HEK293T (cell line): Measurements from ENCODE around the gene NELFB.

Experiments used
- CTCF ChIA-PET: fragments of 350-600 bp; formaldehyde crosslinking; extraction: SDS; loops from one replicate; lab custom pipeline; 2021; ENCODE audit warnings: antibody characterized with exemption, inconsistent platforms; lab: Yijun Ruan, JAX
- POLR2A ChIA-PET: fragments of 350-600 bp; formaldehyde crosslinking; extraction: SDS; loops from one replicate; lab custom pipeline; 2020; ENCODE audit warnings: antibody characterized with exemption, inconsistent platforms; lab: Yijun Ruan, JAX
- DNase-seq: peaks from one replicate; pipeline ENCODE4 v3.0.0; 2012; ENCODE audit warnings: mixed read lengths; ENCODE audit errors: extremely low spot score
- ARNT ChIP-seq: fragments of 450-650 bp; IDR thresholded peaks from 2 replicates; pipeline ENCODE4 v1.6.1; 2017; ENCODE audit warnings: mild to moderate bottlenecking
- BHLHE40 ChIP-seq: fragments of 450-650 bp; IDR thresholded peaks from 2 replicates; pipeline ENCODE4 v1.6.1; 2016; ENCODE audit warnings: mild to moderate bottlenecking, moderate library complexity, borderline replicate concordance
- CTBP1 ChIP-seq: fragments of 450-650 bp; IDR thresholded peaks from 2 replicates; pipeline ENCODE4 v1.6.1; 2016; ENCODE audit warnings: borderline replicate concordance
- ELF4 ChIP-seq: fragments of 450-650 bp; IDR thresholded peaks from 2 replicates; pipeline ENCODE4 v1.6.1; 2017; ENCODE audit warnings: antibody characterized with exemption
- FOXA1 ChIP-seq: fragments of 450-650 bp; IDR thresholded peaks from 2 replicates; pipeline ENCODE4 v1.6.1; 2016; ENCODE audit warnings: mild to moderate bottlenecking
- FOXK2 ChIP-seq: fragments of 450-650 bp; IDR thresholded peaks from 2 replicates; pipeline ENCODE4 v1.6.1; 2016; ENCODE audit warnings: mild to moderate bottlenecking
- FOXM1 ChIP-seq: fragments of 450-650 bp; IDR thresholded peaks from 2 replicates; pipeline ENCODE4 v1.6.1; 2017; ENCODE audit warnings: mild to moderate bottlenecking, borderline replicate concordance
- HDGF ChIP-seq: fragments of 450-650 bp; IDR thresholded peaks from 2 replicates; pipeline ENCODE4 v1.6.1; 2017; ENCODE audit warnings: antibody characterized with exemption, borderline replicate concordance
- L3MBTL2 ChIP-seq: fragments of 450-650 bp; conservative IDR thresholded peaks from 2 replicates; pipeline ENCODE4 v1.6.1; 2016; ENCODE audit warnings: mild to moderate bottlenecking
- LEF1 ChIP-seq: fragments of 450-650 bp; IDR thresholded peaks from 2 replicates; pipeline ENCODE4 v1.6.1; 2017; ENCODE audit warnings: mild to moderate bottlenecking, borderline replicate concordance
- NFRKB ChIP-seq: fragments of 450-650 bp; IDR thresholded peaks from 2 replicates; pipeline ENCODE4 v1.6.1; 2016; ENCODE audit warnings: mild to moderate bottlenecking, moderate library complexity
- PKNOX1 ChIP-seq: fragments of 450-650 bp; IDR thresholded peaks from 2 replicates; pipeline ENCODE4 v1.6.1; 2016
- SP1 ChIP-seq: fragments of 450-650 bp; IDR thresholded peaks from 2 replicates; pipeline ENCODE4 v1.6.1; 2017
- SUZ12 ChIP-seq: fragments of 450-650 bp; IDR thresholded peaks from 2 replicates; pipeline ENCODE4 v1.6.1; 2016; ENCODE audit warnings: mild to moderate bottlenecking
- TARDBP ChIP-seq: fragments of 450-650 bp; IDR thresholded peaks from 2 replicates; pipeline ENCODE4 v1.6.1; 2016
- ZNF384 ChIP-seq: fragments of 450-650 bp; IDR thresholded peaks from 2 replicates; pipeline ENCODE4 v1.6.1; 2016

NELFB gene

DNA sequence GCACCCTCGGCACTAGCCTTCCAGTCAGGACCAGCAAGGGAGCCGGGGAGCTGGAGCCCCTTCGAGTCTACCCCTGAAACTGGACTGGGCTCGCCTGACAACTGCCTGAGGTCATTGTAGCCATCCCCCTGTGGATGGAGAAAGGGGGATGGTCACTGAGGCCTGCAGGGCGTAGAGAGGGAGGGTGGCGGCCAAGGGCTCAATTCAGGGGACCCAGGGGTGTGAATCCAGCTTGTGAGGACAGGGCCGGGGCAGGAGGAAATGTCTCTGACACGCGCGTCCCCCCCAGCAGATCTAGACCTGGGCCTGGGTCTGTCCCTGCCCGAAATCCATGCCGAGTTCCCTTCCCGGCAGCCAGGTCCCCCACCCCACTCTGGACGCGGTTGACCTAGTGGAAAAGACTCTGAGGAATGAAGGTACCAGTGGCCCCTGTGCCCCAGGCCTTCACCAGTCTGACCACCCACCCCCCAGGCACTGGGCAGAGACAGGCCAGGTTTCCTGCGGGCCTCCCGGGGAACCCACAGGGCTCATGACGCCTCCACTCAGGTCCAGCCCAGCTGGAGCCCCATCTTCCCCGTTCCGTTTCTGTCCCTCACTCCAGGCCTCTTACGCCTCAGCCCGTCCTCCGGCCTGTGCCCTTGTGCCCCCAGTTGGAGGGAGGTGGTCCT, 23.6 kb upstream of the NELFB start:
- no peak for TF ChIP-seq ZNF384
- TF ChIP-seq L3MBTL2: no peak
- TF ChIP-seq ARNT: no peak
- no peak for TF ChIP-seq SP1
- no peak for TF ChIP-seq HDGF
- TF ChIP-seq TARDBP: no peak
- no peak for TF ChIP-seq NFRKB
- no peak for TF ChIP-seq CTBP1
- TF ChIP-seq ELF4: no peak
- TF ChIP-seq FOXA1: no peak
- CTCF ChIA-PET: no interaction called here
- POLR2A ChIA-PET: no interaction called here
- no peak for DNase-seq

GRCh38 chr9:137232101-137232500, 23.0 kb upstream of the NELFB start:
- ChIA-PET CTCF (no interaction called here), POLR2A (no interaction called here)
- DNase-seq: no peak
- TF ChIP-seq LEF1: no peak
- no peak for TF ChIP-seq SP1
- TF ChIP-seq CTBP1: no peak

DNA sequence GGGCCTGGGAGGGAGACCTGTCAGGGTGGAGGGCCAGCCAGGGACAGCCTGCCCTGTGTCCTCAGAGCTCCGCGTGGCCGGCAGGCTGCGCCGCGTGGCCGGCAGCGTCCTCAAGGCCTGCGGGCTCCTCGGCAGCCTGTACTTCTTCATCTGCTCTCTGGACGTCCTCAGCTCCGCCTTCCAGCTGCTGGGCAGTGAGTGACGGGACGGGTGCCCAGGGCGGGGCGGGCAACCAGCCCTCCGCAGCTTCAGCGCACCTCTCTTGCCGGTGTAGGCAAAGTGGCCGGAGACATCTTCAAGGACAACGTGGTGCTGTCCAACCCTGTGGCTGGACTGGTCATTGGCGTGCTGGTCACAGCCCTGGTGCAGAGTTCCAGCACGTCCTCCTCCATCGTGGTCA, 22.6 kb upstream of the NELFB start:
- TF ChIP-seq SUZ12: no peak
- no peak for TF ChIP-seq PKNOX1
- TF ChIP-seq L3MBTL2: no peak
- TF ChIP-seq ARNT: no peak
- TF ChIP-seq ELF4: no peak
- TF ChIP-seq FOXK2: no peak
- TF ChIP-seq FOXA1: no peak
- no peak for TF ChIP-seq LEF1
- no peak for TF ChIP-seq NFRKB
- TF ChIP-seq HDGF: no peak
- TF ChIP-seq TARDBP: no peak
- TF ChIP-seq SP1: no peak
- TF ChIP-seq ZNF384: no peak
- TF ChIP-seq CTBP1: no peak
- no peak for TF ChIP-seq FOXM1
- DNase-seq: no peak
- CTCF ChIA-PET: no interaction called here
- POLR2A ChIA-PET: no interaction called here

- ChIA-PET CTCF (no interaction called here), POLR2A (no interaction called here)
- no peak for TF ChIP-seq FOXA1
- no peak for TF ChIP-seq L3MBTL2
- no peak for TF ChIP-seq FOXM1
- TF ChIP-seq ELF4: no peak
- no peak for TF ChIP-seq BHLHE40
- TF ChIP-seq NFRKB: no peak
- TF ChIP-seq SUZ12: no peak
- TF ChIP-seq PKNOX1: no peak
- DNase-seq: no peak
These were observed 21.8 kb upstream of the NELFB start for GRCh38 chr9:137233143-137233980.

DNA sequence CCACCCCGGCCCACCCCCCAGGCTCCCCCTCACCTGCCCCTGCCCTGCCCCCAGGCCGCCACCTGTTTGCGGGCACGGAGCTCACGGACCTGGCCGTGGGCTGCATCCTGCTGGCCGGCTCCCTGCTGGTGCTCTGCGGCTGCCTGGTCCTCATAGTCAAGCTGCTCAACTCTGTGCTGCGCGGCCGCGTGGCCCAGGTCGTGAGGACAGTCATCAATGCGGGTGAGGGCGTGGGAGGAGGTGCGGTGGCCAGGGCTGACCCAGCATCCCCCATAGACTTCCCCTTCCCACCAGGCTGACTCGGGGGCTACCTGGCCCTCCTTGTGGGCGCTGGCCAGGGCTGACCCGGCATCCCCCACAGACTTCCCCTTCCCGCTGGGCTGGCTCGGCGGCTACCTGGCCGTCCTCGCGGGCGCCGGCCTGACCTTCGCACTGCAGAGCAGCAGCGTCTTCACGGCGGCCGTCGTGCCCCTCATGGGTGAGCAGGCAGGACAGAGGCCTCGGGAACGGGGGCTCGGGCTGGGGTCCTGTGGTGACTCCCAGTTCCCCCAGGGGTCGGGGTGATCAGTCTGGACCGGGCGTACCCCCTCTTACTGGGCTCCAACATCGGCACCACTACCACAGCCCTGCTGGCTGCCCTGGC, 21.0 kb upstream of the NELFB start:
- POLR2A ChIA-PET: interaction anchor here (1.1 kb wide), 1 partner anchor 18 kb away, joined by 3 read pairs; no protein-coding TSS in a partner anchor
- CTCF ChIA-PET: interaction anchor here (0.5 kb wide), 1 partner anchor 186 kb away, joined by 4 read pairs; no protein-coding TSS in a partner anchor
- TF ChIP-seq ELF4 (no peak), SP1 (no peak), SUZ12 (no peak), NFRKB (no peak), PKNOX1 (no peak), CTBP1 (no peak), FOXM1 (no peak)
- DNase-seq: no peak

- ChIA-PET POLR2A (interaction anchor here (1.1 kb wide), 1 partner anchor 19 kb away, joined by 3 read pairs; no protein-coding TSS in a partner anchor), CTCF (interaction anchor here (0.5 kb wide), 1 partner anchor 185 kb away, joined by 4 read pairs; no protein-coding TSS in a partner anchor)
- TF ChIP-seq FOXM1 (no peak), BHLHE40 (no peak), FOXK2 (no peak), FOXA1 (no peak)
- DNase-seq: no peak
These were observed 20.2 kb upstream of the NELFB start for GRCh38 chr9:137234758-137235423.
